Measurements from ENCODE around the gene CTR9. TPM values are rescaled to one million over a fixed set of nuclear protein-coding genes. Genes with fewer than 3 reads are reported as not detected.

Gene CTR9
- total and polyA plus RNA-seq, 2 of the 8 experiments (the other 6 are each of a cell fraction or from before 2014, with no cell fraction given): 6.1 to 37.7 TPM

- no peak for TF ChIP-seq RFX5 (IDR thresholded peaks at IDR 0.05; ENCODE audit: borderline replicate concordance, low read depth, low read length)
- no peak for TF ChIP-seq KDM5A (IDR thresholded peaks at IDR 0.05; ENCODE audit: low read length)
Observed at GRCh38 chr11:10730151-10730550, 20.9 kb upstream of the CTR9 start (continued).

Data from H1 (cell line).